HG03342 (cell line): ENCODE measurements around the gene ABCC2.
"Not testable (repeated sequence)": the region's sequence is repeated elsewhere in the genome, so short reads cannot be mapped to it uniquely, and the experiment has no call there.

Source experiments
- ATAC-seq: cut with Tn5 transposase; IDR thresholded peaks from one replicate; pipeline ENCODE4 v1.9.1; 2021; ENCODE audit warnings: mild to moderate bottlenecking, moderate library complexity; ENCODE audit not compliant: unreplicated experiment

ABCC2 gene

DNA sequence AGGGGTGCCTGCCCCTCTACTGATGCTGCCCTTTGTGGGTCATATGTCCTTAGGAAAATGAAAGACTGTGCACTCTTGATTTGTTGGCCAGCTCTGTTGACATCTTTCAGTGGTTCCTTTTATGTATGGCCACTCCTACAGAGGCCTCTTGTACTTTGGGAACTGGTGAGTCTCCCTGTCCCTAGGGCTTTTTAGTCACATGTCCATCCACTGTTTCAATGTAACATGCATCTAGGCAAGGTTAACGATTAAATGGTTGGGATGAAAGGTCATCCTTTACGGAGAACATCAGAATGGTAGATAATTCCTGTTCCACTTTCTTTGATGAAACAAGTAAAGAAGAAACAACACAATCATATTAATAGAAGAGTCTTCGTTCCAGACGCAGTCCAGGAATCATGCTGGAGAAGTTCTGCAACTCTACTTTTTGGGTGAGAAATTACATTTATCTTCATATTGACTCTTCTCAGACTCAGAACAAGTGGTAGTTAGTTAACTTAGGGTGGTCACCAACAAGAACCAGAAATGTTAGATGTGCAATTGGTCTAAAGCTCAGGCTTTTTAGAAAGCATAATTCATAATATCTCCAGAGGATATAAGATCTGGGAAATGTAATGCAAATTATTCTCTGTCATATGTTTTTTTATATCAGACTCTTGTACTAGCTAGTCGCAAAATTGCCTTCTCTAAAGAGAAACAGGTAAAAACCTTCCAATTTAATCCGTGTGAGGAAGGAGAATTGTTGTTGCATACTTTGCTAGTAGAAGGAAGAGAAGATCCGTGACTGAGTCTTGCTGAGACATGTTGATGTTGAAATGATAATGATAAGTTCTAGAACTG is at the start of gene ABCC2:
Gene ABCC2, plus strand, starts transcription at position 194 of the 840 bp plus-strand sequence. Its CDS starts 205 bp downstream, at position 399.
- ATAC-seq: no peak

GRCh38 chr10:99733366-99733765 is 49.1 kb upstream of the ABCC2 start:
- no peak for ATAC-seq

DNA sequence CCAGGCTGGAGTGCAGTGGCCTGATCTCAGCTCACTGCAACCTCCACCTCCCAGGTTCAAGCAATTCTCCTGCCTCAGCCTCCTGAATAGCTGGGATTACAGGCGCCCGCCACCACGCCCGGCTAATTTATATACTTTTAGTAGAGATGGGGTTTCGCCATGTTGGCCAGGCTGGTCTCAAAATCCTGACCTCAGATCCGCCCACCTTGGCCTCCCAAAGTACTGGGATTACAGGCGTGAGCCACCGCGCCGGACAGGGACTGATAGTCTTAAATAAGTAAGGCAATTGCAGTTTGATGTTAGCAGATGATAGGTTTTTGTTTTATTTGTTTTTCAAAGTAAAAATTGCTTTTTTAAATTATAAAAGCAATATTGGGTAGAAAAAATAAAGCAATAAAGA is 48.3 kb upstream of the ABCC2 start:
- not testable (repeated sequence) for ATAC-seq

DNA sequence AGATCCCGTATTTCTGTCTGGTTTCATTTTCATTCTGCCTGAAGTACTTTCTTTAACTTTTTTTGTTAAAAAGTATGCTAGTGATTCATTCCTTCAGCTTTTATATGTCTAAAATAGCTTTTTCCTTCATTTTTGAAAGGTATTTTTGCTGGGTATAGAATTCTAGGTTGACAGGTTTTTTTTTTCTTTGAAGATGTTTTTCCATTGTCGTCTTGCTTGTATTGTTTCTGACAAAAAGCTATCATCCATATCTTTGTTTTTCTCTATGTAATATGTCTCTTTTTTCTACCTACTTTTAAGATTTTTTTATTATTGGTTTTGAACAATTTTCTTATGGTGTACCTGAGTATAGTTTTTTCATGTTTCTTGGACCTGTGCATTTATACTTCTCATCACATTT is 42.2 kb upstream of the ABCC2 start:
- ATAC-seq: no peak

- no peak for ATAC-seq
Observed at GRCh38 chr10:99740933-99741559, 41.4 kb upstream of the ABCC2 start.

- ATAC-seq: no peak
Observed at GRCh38 chr10:99742254-99742653, 40.2 kb upstream of the ABCC2 start.

GRCh38 chr10:99742701-99743100 is 39.7 kb upstream of the ABCC2 start:
- ATAC-seq: no peak

- ATAC-seq: no peak
Observed at GRCh38 chr10:99743841-99744240, 38.6 kb upstream of the ABCC2 start.

GRCh38 chr10:99746166-99746565 is 36.3 kb upstream of the ABCC2 start:
- ATAC-seq: not testable (repeated sequence)

DNA sequence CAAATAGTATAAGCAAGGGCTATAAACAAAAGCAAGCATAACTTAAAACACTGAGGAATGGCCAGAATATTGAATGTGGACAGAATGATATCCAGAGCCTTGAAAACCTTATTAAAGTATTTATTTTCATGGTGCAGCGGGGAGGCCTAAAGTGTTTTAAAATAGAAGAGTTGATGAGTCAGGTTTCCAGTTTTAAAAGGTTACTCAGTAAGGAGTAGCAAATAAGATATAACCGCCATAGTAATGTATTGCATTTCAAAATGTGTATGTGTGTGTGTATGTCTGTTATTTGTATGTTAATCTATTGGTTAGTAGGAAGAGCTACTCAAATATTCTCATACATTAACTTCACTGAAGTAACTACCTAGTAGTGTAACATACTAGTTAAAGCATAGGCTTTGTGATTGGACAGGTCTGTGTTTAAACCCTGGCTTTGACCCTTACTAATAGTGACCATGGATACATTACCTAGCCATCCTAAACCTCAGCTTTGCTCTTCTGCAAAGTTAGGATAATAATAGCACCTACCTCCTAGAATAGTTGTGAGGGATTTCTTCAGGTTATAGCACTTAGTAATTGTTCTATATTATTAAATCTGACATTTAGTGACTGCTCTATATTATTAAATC is 33.5 kb upstream of the ABCC2 start:
- no peak for ATAC-seq

- no peak for ATAC-seq
Observed at GRCh38 chr10:99750641-99751040, 31.8 kb upstream of the ABCC2 start.

- ATAC-seq: no peak
Observed at GRCh38 chr10:99754670-99755069, 27.8 kb upstream of the ABCC2 start.

DNA sequence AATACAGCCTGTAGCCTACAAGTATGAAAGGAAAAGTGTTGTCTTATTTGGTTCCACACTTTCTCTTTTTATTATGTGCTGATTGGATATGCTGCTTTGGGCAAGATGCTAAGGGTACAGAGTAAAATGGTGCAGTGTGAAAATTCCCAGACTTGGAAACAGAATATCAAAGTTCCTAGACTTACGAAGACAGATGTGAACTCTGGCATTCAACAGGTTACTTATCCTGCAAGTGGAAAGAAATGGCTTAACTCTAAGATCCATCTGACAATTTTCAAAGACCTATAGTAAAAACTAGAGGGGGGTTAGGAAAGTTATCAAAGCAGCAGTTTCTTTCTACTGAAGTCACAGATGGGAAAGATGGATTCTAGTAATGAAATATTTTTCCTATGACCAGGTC is 26.3 kb upstream of the ABCC2 start:
- ATAC-seq: no peak

DNA sequence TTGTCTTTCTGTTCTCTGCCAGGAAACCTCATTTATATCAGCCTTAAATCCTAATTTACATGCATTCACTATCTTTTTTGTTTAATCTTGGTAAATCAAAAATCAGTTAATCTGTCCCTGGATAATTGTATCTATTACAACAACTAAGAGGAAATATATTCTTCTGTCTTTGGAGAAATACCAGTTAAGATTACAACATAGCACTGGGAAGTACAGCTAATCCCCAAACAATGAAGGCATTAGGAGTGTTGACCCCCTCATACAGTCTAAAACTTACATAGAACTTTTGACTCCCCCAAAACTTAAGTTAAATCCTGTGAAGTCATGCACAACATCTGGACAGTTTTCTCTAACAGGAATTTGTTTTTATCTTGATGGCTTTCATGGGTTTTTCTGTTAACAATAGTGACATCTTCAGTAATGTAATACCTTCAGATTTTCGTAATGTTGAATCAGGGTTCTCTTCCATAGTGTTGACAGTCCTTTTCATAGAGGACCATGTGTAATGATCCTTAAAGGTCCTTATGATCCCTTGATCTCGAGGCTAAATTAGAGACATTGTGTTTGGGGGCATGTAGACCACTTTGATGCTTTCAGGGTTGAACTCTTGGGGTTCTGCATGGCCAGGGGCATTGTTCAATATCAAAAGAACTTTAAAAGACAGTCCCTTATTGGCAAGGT is 24.1 kb upstream of the ABCC2 start:
- ATAC-seq: no peak

DNA sequence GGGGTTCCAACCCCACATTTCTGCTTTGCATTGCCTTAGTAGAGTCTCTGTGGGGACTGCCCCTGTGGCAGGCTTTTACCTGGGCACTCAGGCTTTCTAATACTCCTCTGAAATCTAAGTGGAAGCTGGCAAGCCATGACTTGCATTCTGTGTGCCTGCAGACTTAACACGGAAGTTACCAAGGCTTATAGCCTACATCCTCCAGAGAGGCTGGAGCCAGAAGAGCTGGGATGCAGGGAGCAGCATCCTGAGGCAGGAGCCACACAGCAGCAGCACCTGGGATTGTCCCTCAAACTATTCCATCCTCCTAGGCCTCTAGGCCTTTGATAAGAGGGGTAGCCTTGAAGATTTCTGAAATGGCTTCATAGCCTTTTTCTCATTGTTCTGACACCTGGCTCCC is 22.1 kb upstream of the ABCC2 start:
- no peak for ATAC-seq

GRCh38 chr10:99761365-99761764 is 21.1 kb upstream of the ABCC2 start:
- ATAC-seq: no peak

GRCh38 chr10:99765672-99766301 is 16.7 kb upstream of the ABCC2 start:
- ATAC-seq: no peak

GRCh38 chr10:99766302-99766681 is 16.1 kb upstream of the ABCC2 start:
- peak; percentile 77 for ATAC-seq

GRCh38 chr10:99767901-99768300 is 14.5 kb upstream of the ABCC2 start:
- ATAC-seq: no peak

DNA sequence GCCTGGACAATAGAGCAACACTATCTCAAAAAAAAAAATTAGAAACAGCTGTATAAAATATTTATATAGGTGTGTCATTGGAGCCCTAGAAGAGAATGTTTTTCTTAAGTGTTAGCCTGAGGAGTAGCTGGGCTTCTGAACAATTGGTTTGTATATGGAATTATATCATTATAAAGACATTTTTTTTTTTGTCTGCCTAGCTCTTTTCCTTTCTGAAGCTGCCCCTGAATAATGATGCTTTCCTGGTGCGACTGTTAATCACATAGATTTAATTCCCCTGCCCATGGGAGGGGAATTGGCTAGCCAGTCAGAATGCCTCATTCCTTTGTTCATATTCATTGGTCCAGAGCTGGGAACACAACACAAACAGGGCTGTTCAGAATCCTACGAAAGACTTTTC is 13.9 kb upstream of the ABCC2 start:
- no peak for ATAC-seq

GRCh38 chr10:99769706-99770105 is 12.7 kb upstream of the ABCC2 start:
- ATAC-seq: no peak
